ACC112 (cell line): Measurements from ENCODE around the gene CRY2.
"Not testable (repeated sequence)": the region's sequence is repeated elsewhere in the genome, so short reads cannot be mapped to it uniquely, and the experiment has no call there.

ENCODE experiments used
- H2AFZ ChIP-seq: fragments of 200-600 bp; sonication (generic); one replicate; pipeline ENCODE4 v1.6.0; 2017; ENCODE audit warnings: antibody characterized with exemption, low read length; ENCODE audit not compliant: unreplicated experiment
- H3K27ac ChIP-seq: fragments of 200-600 bp; sonication (generic); 2 replicates; pipeline ENCODE4 v1.5.1; 2014; ENCODE audit warnings: low read depth, mild to moderate bottlenecking, antibody characterized with exemption, low read length, moderate library complexity
- H3K27me3 ChIP-seq: fragments of 200-600 bp; sonication (generic); 2 replicates; pipeline ENCODE4 v1.6.1; 2014; ENCODE audit warnings: mild to moderate bottlenecking, antibody characterized with exemption, low read length, moderate library complexity, mixed read lengths; ENCODE audit not compliant: insufficient read depth
- H3K36me3 ChIP-seq: fragments of 200-600 bp; sonication (generic); 2 replicates; pipeline ENCODE4 v1.6.1; 2016; ENCODE audit warnings: mild to moderate bottlenecking, antibody characterized with exemption, low read length, moderate library complexity, mixed read lengths; ENCODE audit not compliant: insufficient read depth
- H3K4me1 ChIP-seq: fragments of 200-600 bp; sonication (generic); one replicate; pipeline ENCODE4 v1.6.1; 2016; ENCODE audit warnings: low read length, mixed read lengths; ENCODE audit not compliant: insufficient read depth, unreplicated experiment, control insufficient read depth
- H3K4me3 ChIP-seq: fragments of 200-600 bp; sonication (generic); 2 replicates; pipeline ENCODE4 v1.5.1; 2014; ENCODE audit warnings: mild to moderate bottlenecking, low read depth, low read length
- H3K79me2 ChIP-seq: fragments of 200-600 bp; sonication (generic); one replicate; pipeline ENCODE4 v1.6.0; 2016; ENCODE audit warnings: low read length; ENCODE audit not compliant: control insufficient read depth, unreplicated experiment, insufficient read depth

The CRY2 gene

GRCh38 chr11:45812581-45813548 is 34.4 kb upstream of the CRY2 start:
- peaks cover 9% of the 10 kb centered on the region; the same call in 1 of the 2 replicates for H3K36me3 ChIP-seq
- no peaks in the 10 kb centered on the region for H3K27me3 ChIP-seq
- H2AFZ ChIP-seq = no peak overlapping the region
- H3K4me1 ChIP-seq = peaks cover 4% of the 10 kb centered on the region
- peaks cover 6% of the 10 kb centered on the region for H3K79me2 ChIP-seq
- H3K27ac ChIP-seq = no peak overlapping the region
- no peak overlapping the region for H3K4me3 ChIP-seq

DNA sequence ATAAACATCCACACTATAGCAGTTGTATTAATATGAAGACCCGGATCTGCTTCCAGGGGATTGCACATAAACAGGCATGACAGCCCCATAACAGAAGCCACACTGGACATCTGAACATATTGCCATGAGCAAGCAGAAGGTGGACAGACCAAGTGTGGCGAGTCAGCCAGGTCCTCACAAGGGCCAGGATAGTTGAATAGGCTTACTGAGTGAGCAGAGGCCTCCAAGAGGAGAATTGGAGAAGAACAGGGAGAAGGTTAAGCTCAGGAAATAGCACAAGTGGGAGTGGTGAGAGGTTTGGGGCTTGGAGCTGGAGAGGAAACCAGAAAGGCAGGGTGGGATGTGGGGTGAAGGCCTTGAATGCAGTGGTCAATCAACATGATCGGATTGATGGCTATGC is 31.5 kb upstream of the CRY2 start:
- Histone ChIP-seq H3K79me2 (no peaks in the 10 kb centered on the region), H3K27ac (no peak overlapping the region), H3K4me3 (no peak overlapping the region), H2AFZ (no peak overlapping the region), H3K4me1 (peaks cover 4% of the 10 kb centered on the region), H3K27me3 (no peaks in the 10 kb centered on the region), H3K36me3 (peaks cover 7% of the 10 kb centered on the region; the same call in 1 of the 2 replicates)

GRCh38 chr11:45816614-45817013 is 30.7 kb upstream of the CRY2 start:
- Histone ChIP-seq H3K27ac (no peak overlapping the region), H3K36me3 (no peaks in the 10 kb centered on the region), H3K4me1 (peaks cover 4% of the 10 kb centered on the region), H3K79me2 (no peaks in the 10 kb centered on the region), H3K27me3 (no peaks in the 10 kb centered on the region), H3K4me3 (no peak overlapping the region), H2AFZ (no peak overlapping the region)

GRCh38 chr11:45817191-45817590 is 30.1 kb upstream of the CRY2 start:
- H3K27me3 ChIP-seq = no peaks in the 10 kb centered on the region
- no peaks in the 10 kb centered on the region for H3K79me2 ChIP-seq
- H3K27ac ChIP-seq = no peak overlapping the region
- no peaks in the 10 kb centered on the region for H3K36me3 ChIP-seq
- H3K4me1 ChIP-seq = peaks cover 4% of the 10 kb centered on the region
- H2AFZ ChIP-seq = no peak overlapping the region
- H3K4me3 ChIP-seq = no peak overlapping the region

- Histone ChIP-seq H3K4me1 (peaks cover 4% of the 10 kb centered on the region), H3K27ac (no peak overlapping the region), H3K4me3 (no peak overlapping the region), H3K27me3 (no peaks in the 10 kb centered on the region), H2AFZ (no peak overlapping the region), H3K79me2 (no peaks in the 10 kb centered on the region), H3K36me3 (no peaks in the 10 kb centered on the region)
These were observed 28.2 kb upstream of the CRY2 start for GRCh38 chr11:45818961-45819605.

DNA sequence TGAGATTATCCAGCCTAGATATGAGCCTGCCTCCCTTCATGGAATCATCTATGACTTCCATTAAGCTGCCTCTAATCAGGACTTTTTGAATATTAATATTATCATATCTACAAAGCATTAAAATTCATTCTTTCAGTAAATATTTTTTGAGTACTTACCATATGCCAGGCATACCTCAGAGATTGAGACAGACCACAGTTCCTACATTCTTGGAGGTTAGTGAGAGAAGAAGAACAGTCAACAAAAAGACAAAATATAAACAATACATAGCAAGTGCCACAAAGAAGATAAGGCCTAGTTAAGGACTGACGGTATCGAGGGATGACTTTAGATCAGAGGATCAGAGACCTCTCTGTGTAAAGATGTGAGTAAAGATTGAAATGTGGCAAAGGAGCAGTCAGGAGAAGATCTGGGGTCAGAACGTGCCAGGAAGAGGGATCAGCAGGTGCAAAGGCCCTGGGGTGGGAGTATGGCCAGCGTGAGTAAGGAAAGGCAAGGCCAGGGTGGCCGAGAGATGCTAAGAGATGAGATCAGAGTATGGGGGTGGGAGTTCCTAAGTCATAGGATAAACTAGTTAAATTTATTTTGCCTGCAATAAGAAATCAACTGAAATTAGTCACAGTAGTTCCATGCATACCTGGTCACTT is 26.9 kb upstream of the CRY2 start:
- Histone ChIP-seq H3K4me1 (peaks cover 4% of the 10 kb centered on the region), H3K27me3 (peaks cover 4% of the 10 kb centered on the region), H3K79me2 (no peaks in the 10 kb centered on the region), H3K36me3 (no peaks in the 10 kb centered on the region), H3K4me3 (no peak overlapping the region), H3K27ac (no peak overlapping the region), H2AFZ (no peak overlapping the region)

- not testable (repeated sequence) for H3K4me3 ChIP-seq, H3K36me3 ChIP-seq, H3K27ac ChIP-seq, H3K4me1 ChIP-seq, H3K79me2 ChIP-seq, H2AFZ ChIP-seq
- H3K27me3 ChIP-seq = peaks cover 37% of the 10 kb centered on the region
These were observed 20.8 kb upstream of the CRY2 start for GRCh38 chr11:45826492-45826891.

GRCh38 chr11:45827123-45827522 is 20.2 kb upstream of the CRY2 start:
- no peak overlapping the region for H3K4me3 ChIP-seq
- no peak overlapping the region for H3K27ac ChIP-seq
- no peaks in the 10 kb centered on the region for H3K4me1 ChIP-seq
- H3K36me3 ChIP-seq = no peaks in the 10 kb centered on the region
- peaks cover 37% of the 10 kb centered on the region for H3K27me3 ChIP-seq
- no peak overlapping the region for H2AFZ ChIP-seq
- H3K79me2 ChIP-seq = no peaks in the 10 kb centered on the region

- Histone ChIP-seq H3K4me1 (no peaks in the 10 kb centered on the region), H3K79me2 (no peaks in the 10 kb centered on the region), H3K27ac (no peak overlapping the region), H3K27me3 (peaks cover 37% of the 10 kb centered on the region), H3K4me3 (no peak overlapping the region), H3K36me3 (no peaks in the 10 kb centered on the region), H2AFZ (no peak overlapping the region)
These were observed 18.3 kb upstream of the CRY2 start for GRCh38 chr11:45828996-45829395.

DNA sequence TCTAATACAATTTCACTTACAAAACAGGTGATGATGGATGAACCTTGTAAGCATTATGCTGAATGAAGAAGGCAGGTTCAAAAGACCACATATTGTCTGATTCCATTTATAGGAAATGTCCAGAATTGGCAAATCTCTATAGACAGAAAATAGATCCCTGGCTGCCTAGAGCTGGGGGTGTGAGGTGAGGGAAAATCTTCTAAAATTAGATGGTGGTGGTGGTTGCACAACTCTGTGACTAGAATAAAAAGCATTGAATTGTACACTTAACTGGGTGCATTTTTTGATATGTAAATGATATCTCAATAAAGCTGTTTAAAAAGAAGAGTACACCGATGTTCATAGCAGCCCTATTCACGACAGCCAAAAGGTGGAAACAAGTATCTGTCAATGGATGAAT is 16.7 kb upstream of the CRY2 start:
- H3K79me2 ChIP-seq = no peaks in the 10 kb centered on the region
- H3K27ac ChIP-seq = no peak overlapping the region
- peaks cover 37% of the 10 kb centered on the region for H3K27me3 ChIP-seq
- H3K4me3 ChIP-seq = no peak overlapping the region
- H2AFZ ChIP-seq = no peak overlapping the region
- no peaks in the 10 kb centered on the region for H3K36me3 ChIP-seq
- no peaks in the 10 kb centered on the region for H3K4me1 ChIP-seq
